ENCODE results near the gene COX11.

DNA sequence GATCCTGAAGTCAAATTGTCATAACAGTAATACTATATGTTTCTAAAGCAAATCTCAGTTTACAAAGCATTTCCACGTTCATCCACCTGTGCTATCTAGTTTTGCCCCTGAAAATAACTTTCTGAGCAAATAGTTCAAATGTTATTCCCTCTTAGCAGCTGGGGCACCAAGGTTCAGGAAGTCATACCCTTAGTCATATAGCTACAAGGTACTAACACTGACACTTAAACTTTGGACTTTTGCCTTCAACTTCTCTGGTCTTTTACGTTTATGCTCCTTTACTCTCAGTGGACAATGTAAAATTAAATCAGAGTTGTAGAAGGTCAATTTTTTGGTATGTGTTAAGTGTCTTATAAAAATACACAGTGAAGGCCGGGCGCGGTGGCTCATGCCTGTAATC lies 33.0 kb downstream of the COX11 start:
- TF ChIP-seq, protein P1, sequence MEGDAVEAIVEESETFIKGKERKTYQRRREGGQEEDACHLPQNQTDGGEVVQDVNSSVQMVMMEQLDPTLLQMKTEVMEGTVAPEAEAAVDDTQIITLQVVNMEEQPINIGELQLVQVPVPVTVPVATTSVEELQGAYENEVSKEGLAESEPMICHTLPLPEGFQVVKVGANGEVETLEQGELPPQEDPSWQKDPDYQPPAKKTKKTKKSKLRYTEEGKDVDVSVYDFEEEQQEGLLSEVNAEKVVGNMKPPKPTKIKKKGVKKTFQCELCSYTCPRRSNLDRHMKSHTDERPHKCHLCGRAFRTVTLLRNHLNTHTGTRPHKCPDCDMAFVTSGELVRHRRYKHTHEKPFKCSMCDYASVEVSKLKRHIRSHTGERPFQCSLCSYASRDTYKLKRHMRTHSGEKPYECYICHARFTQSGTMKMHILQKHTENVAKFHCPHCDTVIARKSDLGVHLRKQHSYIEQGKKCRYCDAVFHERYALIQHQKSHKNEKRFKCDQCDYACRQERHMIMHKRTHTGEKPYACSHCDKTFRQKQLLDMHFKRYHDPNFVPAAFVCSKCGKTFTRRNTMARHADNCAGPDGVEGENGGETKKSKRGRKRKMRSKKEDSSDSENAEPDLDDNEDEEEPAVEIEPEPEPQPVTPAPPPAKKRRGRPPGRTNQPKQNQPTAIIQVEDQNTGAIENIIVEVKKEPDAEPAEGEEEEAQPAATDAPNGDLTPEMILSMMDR (IDR thresholded peaks at IDR 0.05; ENCODE audit: low read depth, low read length): no peak
- TF ChIP-seq POLR2A (IDR thresholded peaks at IDR 0.05; ENCODE audit: extremely low read depth, insufficient read length) (no peak), MYC (IDR thresholded peaks at IDR 0.05; ENCODE audit: low read depth, low read length) (no peak)
